Hepatocyte (in vitro differentiated cells): ENCODE results near the gene FRRS1L. TPM values are rescaled to one million over a fixed set of nuclear protein-coding genes. Genes with fewer than 3 reads are reported as not detected.

Experiments used
- DNase-seq: peaks from one replicate; pipeline ENCODE4 v3.0.0-alpha.2; 2016; ENCODE audit warnings: low spot score
- H2AFZ ChIP-seq: fragments of 200-600 bp; sonication (generic); 2 replicates; pipeline ENCODE4 v1.6.0; 2016; ENCODE audit warnings: antibody characterized with exemption, mild to moderate bottlenecking
- H3K27ac ChIP-seq: fragments of 200-600 bp; sonication (generic); 2 replicates; pipeline ENCODE4 v1.5.1; 2016; ENCODE audit warnings: mild to moderate bottlenecking
- H3K27me3 ChIP-seq: fragments of 200-600 bp; sonication (generic); 2 replicates; pipeline ENCODE4 v1.6.1; 2016
- H3K36me3 ChIP-seq: fragments of 200-600 bp; sonication (generic); replicated peaks from 2 replicates; pipeline ENCODE4 v1.5.1; 2016; ENCODE audit warnings: low read depth; ENCODE audit not compliant: insufficient read depth
- H3K4me1 ChIP-seq: fragments of 200-600 bp; sonication (generic); 2 replicates; pipeline ENCODE4 v1.5.1; 2016; ENCODE audit warnings: mild to moderate bottlenecking, moderate library complexity; ENCODE audit not compliant: insufficient read depth
- H3K4me2 ChIP-seq: fragments of 200-600 bp; sonication (generic); 2 replicates; pipeline ENCODE4 v1.6.0; 2016
- H3K4me3 ChIP-seq: fragments of 200-600 bp; sonication (generic); 2 replicates; pipeline ENCODE4 v1.5.1; 2016; ENCODE audit warnings: mild to moderate bottlenecking
- H3K79me2 ChIP-seq: fragments of 200-600 bp; sonication (generic); 2 replicates; pipeline ENCODE4 v1.6.0; 2017; ENCODE audit warnings: mild to moderate bottlenecking
- H3K9me2 ChIP-seq: fragments of 200-600 bp; sonication (generic); replicated peaks from 2 replicates; pipeline ENCODE4 v1.6.0; 2017; ENCODE audit warnings: mild to moderate bottlenecking; ENCODE audit not compliant: insufficient read depth
- H3K9me3 ChIP-seq: fragments of 200-600 bp; sonication (generic); 2 replicates; pipeline ENCODE4 v1.5.1; 2016; ENCODE audit warnings: low read depth, mild to moderate bottlenecking
- H4K20me1 ChIP-seq: fragments of 200-600 bp; sonication (generic); 2 replicates; pipeline ENCODE4 v1.6.0; 2016; ENCODE audit warnings: mild to moderate bottlenecking; ENCODE audit not compliant: insufficient read depth, poor library complexity, severe bottlenecking
- EZH2 ChIP-seq: fragments of 200-600 bp; sonication (generic); IDR thresholded peaks from 2 replicates; pipeline ENCODE4 v1.6.1; 2016; ENCODE audit warnings: antibody characterized with exemption, mild to moderate bottlenecking, borderline replicate concordance
- EZH2phosphoT487 ChIP-seq: fragments of 200-600 bp; sonication (generic); IDR thresholded peaks from one replicate; pipeline ENCODE4 v1.6.1; 2018; ENCODE audit warnings: antibody characterized with exemption, mild to moderate bottlenecking, low read depth, moderate library complexity; ENCODE audit not compliant: unreplicated experiment, severe bottlenecking
- WGBS: methylation state at CpG from one replicate; pipeline ENCODE4 v1.1.6; 2016; ENCODE audit warnings: low lambda C conversion rate; ENCODE audit errors: missing lambda C conversion rate; 5-methylcytosine and 5-hydroxymethylcytosine counted together
- polyA plus RNA-seq: library from polyadenylated mRNA; unstranded; fragments of >200 nt; fragmentation: Nextera tagmentation; extraction: Ambion mirVana; gene quantifications from 2 replicates; pipeline ENCODE4 v1.2.1, GENCODE V29; 2016
- total RNA-seq: library from RNA; depleted of rRNA; stranded (reverse); fragments of >200 nt; gene quantifications from 2 replicates; pipeline ENCODE4 v1.2.3, GENCODE V29; 2014
- TF ChIP-seq, protein P1 (sequence below): fragments of 200-600 bp; sonication (generic); IDR thresholded peaks from 2 replicates; pipeline ENCODE4 v1.5.1; 2016; ENCODE audit warnings: antibody characterized with exemption, mild to moderate bottlenecking; ENCODE audit not compliant: poor library complexity

FRRS1L gene
- total and polyA plus RNA-seq, 2 experiments from 2014 or later, result 2.6 to 4.4 TPM

DNA sequence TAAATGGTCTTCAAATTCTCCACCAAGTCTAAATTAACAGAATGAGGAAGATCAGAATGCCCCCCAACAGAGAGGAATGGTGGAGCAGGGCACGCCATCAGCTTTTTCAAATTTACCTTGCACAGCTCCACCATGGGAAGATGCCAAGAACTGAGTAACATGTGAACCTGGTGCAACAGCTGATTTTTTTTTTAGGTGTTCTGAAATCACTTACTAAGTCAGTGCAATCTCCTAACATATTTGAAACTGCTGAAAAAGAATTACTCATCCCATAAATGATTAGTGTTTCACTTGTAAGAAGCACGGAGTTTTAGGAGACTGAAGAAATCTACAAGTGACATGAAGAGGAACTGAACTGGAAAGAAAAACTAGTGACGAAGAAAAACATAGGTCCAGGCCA is 52.4 kb downstream of the FRRS1L start:
- Histone ChIP-seq H3K79me2 (peaks cover 95% of the 10 kb centered on the region), H3K27ac (peak overlapping the region; percentile 35), H2AFZ (no peak overlapping the region), H3K4me1 (peaks cover 19% of the 10 kb centered on the region), H3K4me2 (peak overlapping the region; percentile 41), H3K27me3 (no peaks in the 10 kb centered on the region), H3K9me3 (no peaks in the 10 kb centered on the region), H3K36me3 (no peaks in the 10 kb centered on the region), H4K20me1 (peaks cover 59% of the 10 kb centered on the region), H3K9me2 (no peaks in the 10 kb centered on the region), H3K4me3 (no peak overlapping the region)
- no peak for DNase-seq
- WGBS, result 87% methylated on average over 3 of the region's 3 CpGs
- TF ChIP-seq EZH2phosphoT487, result no peak
- TF ChIP-seq EZH2, result no peak
- TF ChIP-seq, protein P1, sequence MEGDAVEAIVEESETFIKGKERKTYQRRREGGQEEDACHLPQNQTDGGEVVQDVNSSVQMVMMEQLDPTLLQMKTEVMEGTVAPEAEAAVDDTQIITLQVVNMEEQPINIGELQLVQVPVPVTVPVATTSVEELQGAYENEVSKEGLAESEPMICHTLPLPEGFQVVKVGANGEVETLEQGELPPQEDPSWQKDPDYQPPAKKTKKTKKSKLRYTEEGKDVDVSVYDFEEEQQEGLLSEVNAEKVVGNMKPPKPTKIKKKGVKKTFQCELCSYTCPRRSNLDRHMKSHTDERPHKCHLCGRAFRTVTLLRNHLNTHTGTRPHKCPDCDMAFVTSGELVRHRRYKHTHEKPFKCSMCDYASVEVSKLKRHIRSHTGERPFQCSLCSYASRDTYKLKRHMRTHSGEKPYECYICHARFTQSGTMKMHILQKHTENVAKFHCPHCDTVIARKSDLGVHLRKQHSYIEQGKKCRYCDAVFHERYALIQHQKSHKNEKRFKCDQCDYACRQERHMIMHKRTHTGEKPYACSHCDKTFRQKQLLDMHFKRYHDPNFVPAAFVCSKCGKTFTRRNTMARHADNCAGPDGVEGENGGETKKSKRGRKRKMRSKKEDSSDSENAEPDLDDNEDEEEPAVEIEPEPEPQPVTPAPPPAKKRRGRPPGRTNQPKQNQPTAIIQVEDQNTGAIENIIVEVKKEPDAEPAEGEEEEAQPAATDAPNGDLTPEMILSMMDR, result no peak

DNA sequence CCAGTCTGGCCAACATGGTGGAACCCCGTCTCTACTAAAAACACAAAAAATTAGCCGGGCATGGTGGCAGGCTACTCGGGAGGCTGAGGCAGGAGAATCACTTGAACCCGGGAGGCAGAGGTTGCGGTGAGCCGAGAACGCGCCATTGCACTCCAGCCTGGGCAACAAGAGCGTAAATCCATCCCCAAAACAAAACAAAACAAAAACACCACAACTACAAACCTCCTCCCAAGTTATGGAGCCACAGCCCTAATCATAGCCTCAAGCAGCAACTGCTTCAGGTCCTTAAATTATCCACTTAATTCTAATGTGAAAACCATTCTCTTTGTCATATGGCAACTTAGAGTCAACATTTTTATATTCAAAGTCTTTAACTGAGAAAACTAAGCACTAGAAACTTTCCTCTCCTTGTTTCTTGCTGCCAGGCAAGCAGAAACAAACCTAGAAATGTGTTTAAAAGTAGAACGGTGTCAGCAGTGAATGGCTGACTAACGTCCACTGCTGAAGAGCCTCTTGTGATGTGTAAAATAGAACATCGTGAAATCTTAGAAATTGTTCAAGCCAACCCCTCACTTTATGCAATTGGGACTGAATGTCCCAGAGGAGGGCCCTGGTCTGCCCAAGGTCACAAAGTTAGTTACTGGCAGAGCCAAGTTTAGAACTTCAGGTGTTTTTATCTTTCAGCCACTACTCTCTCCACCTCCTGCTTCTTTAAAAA is 53.0 kb downstream of the FRRS1L start:
- Histone ChIP-seq H3K4me1 (peaks cover 21% of the 10 kb centered on the region), H3K4me2 (peak overlapping the region; percentile 41), H3K4me3 (no peak overlapping the region), H2AFZ (no peak overlapping the region), H3K27ac (peak overlapping the region; percentile 35), H3K79me2 (peaks cover 98% of the 10 kb centered on the region), H3K36me3 (no peaks in the 10 kb centered on the region), H4K20me1 (peaks cover 60% of the 10 kb centered on the region), H3K9me2 (no peaks in the 10 kb centered on the region), H3K27me3 (no peaks in the 10 kb centered on the region), H3K9me3 (no peaks in the 10 kb centered on the region)
- 86% methylated on average over 12 of the region's 12 CpGs for WGBS
- no peak for DNase-seq
- TF ChIP-seq EZH2, result no peak
- TF ChIP-seq EZH2phosphoT487, result no peak
- TF ChIP-seq, protein P1, result no peak

DNA sequence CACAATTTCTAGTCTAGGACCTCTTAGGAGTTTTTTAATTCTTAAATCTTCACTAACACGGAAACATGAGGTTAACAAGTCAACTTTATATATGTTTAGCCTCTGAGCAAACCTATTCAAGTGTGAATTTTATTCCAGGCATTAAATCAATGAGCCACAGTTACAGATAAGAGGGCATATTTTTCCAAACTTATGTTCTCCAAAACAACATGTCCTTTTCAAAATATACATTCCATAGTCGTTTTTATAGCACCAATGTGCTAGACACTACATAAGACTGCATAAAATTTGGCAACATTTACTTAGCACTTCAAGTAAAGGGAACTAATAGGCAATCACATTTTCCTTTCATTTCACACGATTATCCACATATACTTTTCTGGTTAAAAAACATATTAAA is 53.8 kb downstream of the FRRS1L start:
- 76% methylated on average over 3 of the region's 3 CpGs for WGBS
- Histone ChIP-seq H3K4me1 (peaks cover 29% of the 10 kb centered on the region), H3K36me3 (no peaks in the 10 kb centered on the region), H3K27ac (peak overlapping the region; percentile 35), H3K9me3 (no peaks in the 10 kb centered on the region), H3K4me2 (peak overlapping the region; percentile 41), H2AFZ (no peak overlapping the region), H3K9me2 (no peaks in the 10 kb centered on the region), H3K27me3 (no peaks in the 10 kb centered on the region), H4K20me1 (peaks cover 60% of the 10 kb centered on the region), H3K4me3 (no peak overlapping the region), H3K79me2 (peaks cover 98% of the 10 kb centered on the region)
- no peak for TF ChIP-seq EZH2
- TF ChIP-seq, protein P1, result no peak
- TF ChIP-seq EZH2phosphoT487, result no peak
- no peak for DNase-seq
